Bone marrow (tissue), 2 donors: ENCODE results near the gene PTGER1.

ENCODE experiments used
- DNase-seq, 2 donors: peaks; one replicate each; lab custom pipeline; 2025; lab: John Stamatoyannopoulos, UW

The PTGER1 gene

GRCh38 chr19:14502334-14503092 is 27.4 kb upstream of the PTGER1 start:
- DNase-seq, result no peak

DNA sequence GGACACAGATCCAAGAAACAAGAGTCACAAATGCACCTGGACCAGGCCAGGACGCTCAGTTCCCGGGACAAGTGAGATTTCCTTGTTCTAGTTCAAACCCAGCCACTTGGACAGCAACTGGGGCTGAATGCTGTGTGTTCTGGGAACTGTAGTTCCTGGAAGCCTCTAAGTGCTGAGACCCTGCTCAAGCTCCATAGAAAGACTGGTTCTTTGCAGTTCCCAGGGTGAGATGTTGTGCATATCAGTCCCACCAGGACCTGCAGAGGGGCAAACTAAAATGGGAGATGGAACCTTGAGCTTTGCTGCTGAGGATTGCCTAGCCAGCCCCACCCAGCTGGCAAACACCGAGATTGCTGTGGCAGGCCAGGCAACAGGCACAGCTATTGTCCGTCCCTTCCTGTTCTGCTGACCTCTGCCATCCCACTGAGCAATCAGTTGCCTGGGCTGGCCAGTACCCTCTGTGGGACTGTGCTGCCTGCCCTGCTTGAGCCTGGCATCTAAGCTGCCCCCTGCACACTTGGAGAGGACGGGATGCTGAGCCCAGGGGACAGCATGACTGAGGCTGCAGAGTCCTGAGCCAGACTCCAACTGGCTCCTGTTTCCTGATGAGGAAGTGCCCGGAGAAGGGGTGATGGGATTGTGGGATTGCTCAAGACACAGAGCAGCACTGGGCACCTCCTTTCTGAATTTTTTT is 22.2 kb upstream of the PTGER1 start:
- no peak for DNase-seq

- no peak for DNase-seq
Measured at GRCh38 chr19:14496834-14497227, 21.7 kb upstream of the PTGER1 start.

- DNase-seq, result peak; percentile 48 to 61
Measured at GRCh38 chr19:14496029-14496833, 21.1 kb upstream of the PTGER1 start, which contains the start of gene GIPC1. TSS of gene GIPC1 (minus strand) at chr19:14496127. CDS start at chr19:14482976, 13,151 bp downstream.

GRCh38 chr19:14495672-14496028 is 20.5 kb upstream of the PTGER1 start:
- DNase-seq, result no peak

- no peak for DNase-seq
Measured at GRCh38 chr19:14494910-14495671, 19.9 kb upstream of the PTGER1 start.

- DNase-seq, result no peak
Measured at GRCh38 chr19:14494411-14494810, 19.3 kb upstream of the PTGER1 start.

DNA sequence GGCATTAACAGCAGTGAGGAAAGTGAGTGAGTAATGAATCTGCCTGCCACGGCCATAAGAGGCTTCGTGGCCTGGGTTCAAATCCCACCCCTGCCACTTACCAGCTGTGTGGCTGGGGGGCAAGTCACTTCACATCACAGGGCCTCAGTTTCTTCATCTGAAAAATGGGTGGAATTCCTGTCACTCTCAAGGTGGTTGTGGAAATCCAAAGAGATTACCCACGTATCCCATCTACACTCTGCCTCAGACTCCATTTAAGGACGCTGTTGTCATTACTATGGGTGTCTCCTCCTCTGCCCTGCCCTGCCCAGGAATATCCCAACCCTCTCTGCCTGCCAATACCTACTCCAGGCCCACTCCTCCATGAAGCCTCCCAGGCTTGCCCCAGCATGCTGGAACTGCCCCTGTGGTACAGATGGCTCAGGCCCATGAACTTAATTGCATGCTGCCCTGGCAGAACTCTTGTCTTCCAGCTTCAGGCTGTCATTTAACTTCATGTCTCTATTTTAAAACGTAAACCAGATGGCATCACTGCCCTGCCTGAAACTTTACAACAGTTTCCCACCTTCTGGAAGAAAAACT is 17.7 kb upstream of the PTGER1 start:
- no peak for DNase-seq

DNA sequence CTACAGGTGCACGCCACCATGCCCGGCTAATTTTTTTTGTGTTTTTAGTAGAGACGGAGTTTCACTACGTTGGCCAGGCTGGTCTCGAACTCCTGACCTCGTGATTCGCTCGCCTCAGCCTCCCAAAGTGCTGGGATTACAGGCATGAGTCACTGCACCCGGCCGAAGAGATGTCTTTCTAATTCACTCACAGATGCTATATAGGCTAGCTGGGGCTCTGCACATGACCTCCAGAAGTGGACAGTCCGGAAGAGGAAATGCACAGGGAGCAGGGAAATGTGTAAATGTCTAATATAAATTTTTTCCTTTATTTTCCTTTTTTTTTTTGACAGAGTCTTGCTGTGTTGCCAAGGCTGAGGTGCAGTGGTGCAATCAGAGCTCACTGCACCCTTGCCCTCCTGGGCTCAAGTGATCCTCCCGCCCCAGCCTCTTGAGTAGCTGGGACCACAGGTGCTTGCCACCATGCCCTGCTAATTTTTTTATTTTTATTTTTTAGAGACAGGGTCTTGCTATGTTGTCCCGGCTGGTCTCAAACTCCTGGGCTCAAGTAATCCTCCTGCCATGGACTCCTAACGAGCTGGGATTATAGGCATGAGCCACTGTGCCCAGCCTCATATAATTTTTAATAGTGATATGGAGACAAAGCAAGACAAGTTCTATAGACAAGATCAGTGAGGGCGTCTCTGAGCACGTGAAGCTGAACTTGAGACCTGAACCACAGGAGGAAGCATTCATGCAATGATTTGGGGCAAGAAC is 12.4 kb upstream of the PTGER1 start:
- no peak for DNase-seq

GRCh38 chr19:14482172-14482941 is 7.2 kb upstream of the PTGER1 start:
- no peak for DNase-seq

DNA sequence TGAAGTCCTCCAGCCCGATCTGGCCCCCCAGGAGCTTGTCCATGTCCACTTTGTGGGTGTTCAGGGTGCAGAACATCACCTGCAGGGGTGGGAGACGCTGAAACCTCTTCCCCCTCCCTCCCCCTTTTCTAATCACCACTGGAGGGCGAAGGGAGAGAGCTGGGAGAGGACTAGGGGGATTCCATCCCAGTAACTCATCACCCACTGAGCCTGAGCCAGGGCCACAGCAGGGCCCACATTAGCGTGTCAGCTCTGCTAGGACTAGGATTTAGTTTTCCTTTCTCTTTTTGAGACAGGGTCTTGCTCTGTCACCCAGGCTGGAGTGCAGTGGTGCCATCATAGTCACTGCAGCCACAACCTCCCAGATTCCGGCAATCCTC is 5.5 kb upstream of the PTGER1 start:
- DNase-seq, result no peak

DNA sequence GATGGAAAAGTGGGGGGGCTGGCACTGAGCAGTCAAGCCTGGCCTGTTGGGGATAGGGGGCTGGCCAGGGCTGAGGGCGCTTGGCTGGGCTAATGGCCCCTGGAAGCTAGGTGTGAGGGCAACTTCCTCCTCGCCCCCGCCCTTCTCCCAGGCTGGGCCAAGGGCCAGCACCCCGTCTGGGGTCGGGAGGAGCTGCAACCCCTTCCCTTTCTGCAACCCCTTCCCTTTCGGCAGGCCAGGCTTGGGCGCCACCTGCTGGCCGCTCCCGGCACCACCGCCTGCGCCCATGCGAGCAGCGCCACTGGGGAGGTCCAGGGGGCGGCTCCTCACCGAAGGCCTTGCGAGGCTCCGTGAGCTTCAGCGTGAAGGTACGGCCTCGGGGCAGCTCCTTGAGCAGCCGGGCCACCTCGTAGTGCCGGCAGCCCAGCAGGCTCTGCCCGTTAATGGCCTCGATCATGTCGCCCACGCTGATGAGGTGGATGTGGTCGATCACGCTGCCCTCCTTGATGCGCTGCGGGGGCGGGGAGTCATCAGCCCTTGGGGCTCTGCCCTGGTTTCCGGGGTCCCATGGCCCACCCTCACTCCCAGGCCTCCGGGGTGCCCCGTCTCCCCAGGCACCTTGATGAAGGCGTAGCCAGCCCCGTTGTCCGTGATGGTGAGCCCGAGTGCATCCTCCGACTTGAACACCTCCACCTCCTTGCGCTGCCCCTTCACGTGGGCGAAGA is 5.0 kb upstream of the PTGER1 start:
- DNase-seq, result peak; percentile 30 to 50

GRCh38 chr19:14479309-14479974 is 4.3 kb upstream of the PTGER1 start:
- no peak for DNase-seq

DNA sequence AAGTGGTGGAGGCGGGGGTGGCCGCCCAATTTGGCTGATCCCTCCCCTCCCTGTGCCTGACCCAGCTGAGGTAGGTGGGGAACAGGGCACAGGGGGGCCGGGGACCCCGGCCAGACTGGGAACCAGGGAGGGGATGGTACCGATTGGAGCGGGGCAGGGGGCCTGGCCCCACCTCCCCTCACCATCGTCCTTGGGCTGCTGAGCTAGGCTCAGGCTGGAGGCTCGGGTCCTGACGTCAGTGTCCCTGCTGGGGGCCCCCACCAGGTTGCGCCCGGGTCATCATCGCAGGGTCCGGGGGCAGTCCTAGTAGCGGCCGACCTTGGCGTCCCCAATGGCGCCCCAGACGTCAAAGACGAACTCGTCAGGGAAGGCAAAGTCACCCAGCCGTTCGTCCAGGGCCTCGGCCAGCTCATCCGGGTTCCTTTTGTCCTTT is 3.0 kb upstream of the PTGER1 start:
- DNase-seq, result no peak

GRCh38 chr19:14477418-14478112 is 2.4 kb upstream of the PTGER1 start:
- DNase-seq, result no peak

- DNase-seq, result no peak
Measured at GRCh38 chr19:14476673-14477401, 1.7 kb upstream of the PTGER1 start.

GRCh38 chr19:14476327-14476672 is 1.1 kb upstream of the PTGER1 start:
- DNase-seq, result no peak

- DNase-seq, result no peak
Measured at GRCh38 chr19:14474827-14475226, 327 bp downstream of the PTGER1 start.
